NCI-H187 treated with DMSO at 0.1 percent for 48 hours (cell line): ENCODE data around the gene NOC4L.
A peak's percentile ranks its signal among the peaks of the same experiment; 100 is the strongest.
"Not testable (repeated sequence)": the region's sequence is repeated elsewhere in the genome, so short reads cannot be mapped to it uniquely, and the experiment has no call there.

Source experiments
- DNase-seq: peaks from one replicate; lab custom pipeline; 2025; lab: John Stamatoyannopoulos, UW

The NOC4L gene

DNA sequence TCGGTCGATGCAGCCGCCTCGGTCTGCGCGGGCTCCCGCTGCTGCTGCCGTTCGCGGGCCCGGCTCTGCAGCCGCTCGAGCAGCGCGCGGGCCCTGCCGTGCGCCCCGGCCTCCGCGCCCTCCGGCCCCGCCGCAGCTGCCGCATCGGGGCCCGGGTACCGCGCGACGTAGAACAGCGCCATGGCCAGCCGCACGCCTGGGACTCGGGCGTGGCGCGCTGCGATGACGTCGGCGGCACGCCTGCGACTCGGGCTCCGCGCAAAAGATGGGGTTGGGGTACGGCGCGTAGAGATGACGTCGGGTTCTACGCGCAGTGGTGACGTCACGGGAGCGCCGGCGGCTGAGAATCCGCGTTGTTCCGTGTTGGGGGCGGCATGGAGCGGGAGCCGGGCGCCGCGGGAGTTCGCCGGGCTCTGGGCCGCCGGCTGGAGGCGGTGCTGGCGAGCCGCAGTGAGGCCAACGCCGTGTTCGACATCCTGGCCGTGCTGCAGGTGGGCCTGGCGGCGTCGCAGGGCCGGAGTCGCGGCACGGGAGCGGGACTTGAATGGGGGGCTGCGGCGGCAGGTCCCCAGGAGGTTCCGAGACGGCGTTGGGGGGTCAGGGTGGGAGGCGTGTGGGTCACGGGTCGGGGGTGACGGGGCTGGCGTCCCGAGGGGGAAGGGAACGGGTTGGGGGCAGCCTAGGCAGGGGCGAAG is at the start of gene NOC4L, which contains the start of gene DDX51:
TSS of gene NOC4L (plus strand) at position 343 of the 695 bp plus-strand sequence. CDS start at position 375, 32 bp downstream.
TSS of gene DDX51 (minus strand) at position 205 of the 695 bp plus-strand sequence. CDS start at position 182, 23 bp downstream.
- peak; percentile 23 for DNase-seq

DNA sequence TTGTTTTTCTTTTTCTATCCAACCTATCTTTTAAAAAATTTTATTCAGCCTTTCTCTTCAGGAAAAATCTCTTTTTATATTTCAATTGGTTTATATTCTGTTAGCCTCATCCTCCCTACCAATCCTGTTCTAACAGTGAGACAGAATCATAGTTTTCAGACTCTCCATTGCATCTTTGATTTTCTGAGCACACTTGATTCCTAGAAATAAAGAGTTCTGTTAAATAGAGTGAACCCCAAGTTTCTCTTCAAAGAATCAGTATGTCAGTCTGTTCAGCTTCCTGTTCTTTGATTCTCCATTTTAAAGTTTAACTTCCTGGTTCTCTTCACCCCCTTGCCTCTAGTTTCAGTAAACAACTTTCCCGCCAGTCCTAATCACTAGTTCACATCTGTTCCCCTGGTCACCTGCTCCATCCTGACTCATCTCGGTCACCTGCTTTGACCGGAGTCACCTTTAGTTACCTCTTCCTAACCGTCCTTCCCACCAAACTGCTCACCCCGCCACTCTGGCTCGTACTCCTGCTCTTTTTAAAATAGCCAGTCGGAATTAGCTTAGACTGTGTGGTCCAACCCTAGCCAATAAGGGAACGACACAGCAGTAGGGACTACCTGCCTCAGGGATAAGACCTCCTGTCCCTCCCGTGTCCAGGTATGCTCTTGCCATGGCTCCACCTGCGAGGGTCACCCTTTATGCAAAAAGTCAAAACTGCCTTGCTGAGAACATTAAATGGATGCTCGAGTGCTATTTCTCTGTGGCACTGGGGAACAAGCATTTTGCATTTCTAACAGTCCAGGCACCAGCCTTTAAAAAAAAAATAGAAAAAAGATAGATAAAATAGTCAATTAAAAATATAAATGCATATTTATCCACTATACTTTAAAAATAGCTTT is 48.5 kb upstream of the NOC4L start:
- DNase-seq, result no peak

DNA sequence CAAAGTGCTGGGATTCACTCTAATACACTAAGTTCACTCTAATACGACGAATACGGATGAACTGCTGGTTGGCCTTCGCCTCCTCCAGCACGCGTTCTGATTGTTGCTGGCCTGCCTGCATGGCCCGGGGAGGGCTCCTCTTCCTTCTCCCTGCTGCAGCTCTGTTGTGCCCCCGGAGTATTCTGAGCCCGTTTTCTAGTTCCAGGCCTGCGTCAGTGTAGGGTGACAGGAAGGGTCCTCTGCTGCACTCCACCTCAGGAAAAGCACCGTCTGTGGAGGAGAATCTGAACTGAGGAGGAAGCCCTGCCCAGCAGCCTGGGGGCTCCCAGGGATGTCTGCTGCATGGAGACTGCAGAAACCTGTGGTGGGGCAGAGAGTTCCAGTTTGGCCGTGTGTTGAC is 44.5 kb upstream of the NOC4L start:
- no peak for DNase-seq

DNA sequence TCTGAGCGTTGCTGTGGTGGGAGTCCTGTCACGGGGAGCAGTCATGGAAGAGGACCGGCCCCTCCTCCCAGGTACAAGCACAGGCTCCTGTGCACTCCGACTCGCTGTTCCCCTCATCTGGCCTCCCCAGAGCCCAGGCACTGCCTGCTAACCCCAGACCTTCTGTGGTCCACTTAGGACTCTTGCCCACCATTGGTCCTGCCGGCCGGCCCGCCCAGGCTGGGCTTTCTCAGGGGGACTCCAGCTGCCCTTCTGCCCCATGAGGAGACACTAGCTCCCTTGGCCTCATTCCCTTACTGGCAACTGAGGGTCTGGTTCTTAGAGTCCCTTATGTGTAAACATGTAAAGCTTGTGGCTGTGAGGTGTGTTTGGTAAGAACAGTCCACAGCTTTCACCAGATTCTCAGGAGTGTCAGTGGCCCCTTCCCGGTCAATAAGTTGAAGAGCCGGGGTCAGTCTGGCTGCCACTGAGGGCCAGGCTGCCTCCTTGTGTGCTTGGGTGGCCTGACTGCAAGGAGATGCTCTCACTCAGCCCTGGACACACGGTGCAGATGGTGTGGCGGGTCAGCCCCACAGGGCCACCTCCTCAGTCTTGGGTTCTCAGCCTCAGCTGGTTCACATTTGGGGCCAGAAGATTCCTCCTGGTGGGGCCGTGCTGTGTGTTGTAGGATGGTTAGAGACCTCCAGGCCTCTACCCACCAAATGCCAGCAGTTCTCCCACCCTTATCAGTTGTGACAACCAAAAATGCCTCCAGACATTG is 43.8 kb upstream of the NOC4L start:
- DNase-seq, result no peak

DNA sequence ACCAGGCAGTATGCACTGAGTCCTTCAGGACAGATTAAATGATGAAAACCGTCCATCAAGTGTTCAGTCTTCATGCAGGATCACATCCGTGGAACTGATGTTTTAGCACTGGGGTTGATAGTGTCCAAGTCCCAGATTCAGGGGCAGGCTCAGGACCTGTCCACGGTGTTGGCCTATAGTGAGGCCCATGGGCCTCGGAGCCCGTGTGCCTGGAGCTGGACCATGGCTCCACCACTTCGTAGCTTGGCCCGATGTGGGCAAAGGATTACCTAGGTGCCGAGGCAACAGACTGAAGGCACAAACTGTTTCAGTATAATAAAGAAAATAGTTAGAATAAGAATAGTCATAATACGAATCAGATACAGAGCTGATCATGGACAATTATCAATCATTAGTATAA is 42.0 kb upstream of the NOC4L start:
- no peak for DNase-seq

DNA sequence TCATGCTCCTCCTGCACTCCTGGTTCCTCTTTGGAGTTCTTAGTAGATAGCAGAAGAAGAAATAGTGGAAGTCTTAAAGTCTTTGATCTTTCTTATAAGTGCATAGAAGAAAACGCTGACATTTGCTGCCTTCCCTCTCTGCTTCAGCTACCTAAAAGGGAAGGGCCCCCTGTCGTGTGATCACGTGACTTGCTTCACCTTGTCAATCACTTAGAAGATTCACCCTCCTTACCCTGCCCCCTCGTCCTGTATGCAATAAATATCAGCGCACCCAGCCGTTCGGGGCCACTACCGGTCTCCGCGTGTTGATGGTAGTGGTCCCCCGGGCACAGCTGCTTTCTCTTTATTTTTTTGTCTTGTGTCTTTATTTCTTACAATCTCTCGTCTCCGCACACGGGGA is 41.2 kb upstream of the NOC4L start:
- not testable (repeated sequence) for DNase-seq

DNA sequence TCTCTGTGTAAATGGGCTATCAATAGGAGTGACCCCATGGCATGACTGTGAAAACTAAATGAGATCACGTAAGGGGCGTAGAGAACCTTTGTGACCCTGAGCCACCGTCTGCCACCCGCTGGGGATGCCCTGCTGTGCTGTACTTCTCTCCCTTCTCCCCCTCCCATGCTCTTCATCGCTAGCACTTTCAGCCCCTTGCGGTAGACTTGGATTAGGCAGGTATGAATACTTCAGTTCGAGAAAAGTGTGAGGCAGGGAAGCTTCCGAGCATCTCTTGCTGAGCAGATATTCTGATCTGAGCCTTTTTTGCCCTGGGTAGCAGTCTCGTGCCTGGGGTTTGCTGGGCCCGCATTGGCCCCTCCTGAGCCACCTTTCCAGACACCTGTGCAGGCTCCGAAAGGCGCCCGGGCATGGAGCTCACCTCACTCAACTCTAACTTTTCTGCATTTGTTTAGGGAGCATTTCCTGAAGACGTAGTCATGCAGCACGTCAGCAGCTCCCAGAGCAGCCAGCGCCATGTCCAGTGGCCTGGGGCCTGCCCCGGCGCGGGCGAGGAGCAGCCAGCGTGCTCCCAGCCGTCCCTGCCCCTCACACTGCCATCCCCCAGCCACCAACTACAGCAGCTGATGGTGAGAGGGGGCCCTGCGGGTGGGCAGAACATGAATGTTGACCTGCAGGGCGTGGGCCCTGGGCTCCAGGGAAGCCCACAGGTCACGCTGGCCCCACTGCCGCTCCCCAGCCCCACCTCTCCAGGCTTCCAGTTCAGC is 40.5 kb upstream of the NOC4L start:
- DNase-seq, result no peak

DNA sequence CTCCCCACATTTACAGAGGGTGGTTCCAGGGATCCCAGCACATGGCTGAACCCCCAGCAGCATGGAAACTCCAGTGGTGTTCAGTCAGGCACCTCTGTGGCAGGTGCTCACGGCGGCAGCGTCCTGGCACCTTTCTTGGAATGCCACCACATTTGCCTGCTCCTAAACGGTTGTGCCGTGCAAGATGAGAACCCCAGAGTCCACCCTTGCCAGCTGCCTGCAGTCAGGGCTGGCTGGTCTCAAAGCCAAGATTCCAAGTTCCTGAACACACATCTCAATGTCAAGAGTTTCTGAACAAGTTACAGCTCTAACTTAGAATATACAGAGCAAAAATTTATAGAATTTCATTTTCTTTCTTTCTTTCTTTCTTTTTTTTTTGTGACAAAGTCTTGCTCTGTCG is 38.8 kb upstream of the NOC4L start:
- no peak for DNase-seq

DNA sequence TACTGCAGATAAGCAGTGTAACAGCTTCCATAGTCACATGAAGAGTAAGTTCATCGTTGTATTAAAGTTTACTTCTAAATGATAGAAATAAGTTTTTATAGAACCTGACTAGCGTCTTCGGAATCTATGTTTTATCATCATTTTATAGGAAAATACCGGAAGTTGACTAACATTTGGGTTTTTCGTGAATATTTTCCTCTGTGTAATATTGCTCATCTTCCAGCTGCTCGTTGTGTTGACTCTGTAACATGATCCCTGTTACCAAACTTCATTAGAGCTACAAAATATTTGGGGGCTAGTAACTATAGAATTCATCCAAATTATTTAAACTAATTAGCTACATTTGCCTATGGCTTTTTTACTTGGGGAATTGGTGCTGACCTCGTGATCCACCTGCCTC is 37.3 kb upstream of the NOC4L start:
- DNase-seq, result no peak

DNA sequence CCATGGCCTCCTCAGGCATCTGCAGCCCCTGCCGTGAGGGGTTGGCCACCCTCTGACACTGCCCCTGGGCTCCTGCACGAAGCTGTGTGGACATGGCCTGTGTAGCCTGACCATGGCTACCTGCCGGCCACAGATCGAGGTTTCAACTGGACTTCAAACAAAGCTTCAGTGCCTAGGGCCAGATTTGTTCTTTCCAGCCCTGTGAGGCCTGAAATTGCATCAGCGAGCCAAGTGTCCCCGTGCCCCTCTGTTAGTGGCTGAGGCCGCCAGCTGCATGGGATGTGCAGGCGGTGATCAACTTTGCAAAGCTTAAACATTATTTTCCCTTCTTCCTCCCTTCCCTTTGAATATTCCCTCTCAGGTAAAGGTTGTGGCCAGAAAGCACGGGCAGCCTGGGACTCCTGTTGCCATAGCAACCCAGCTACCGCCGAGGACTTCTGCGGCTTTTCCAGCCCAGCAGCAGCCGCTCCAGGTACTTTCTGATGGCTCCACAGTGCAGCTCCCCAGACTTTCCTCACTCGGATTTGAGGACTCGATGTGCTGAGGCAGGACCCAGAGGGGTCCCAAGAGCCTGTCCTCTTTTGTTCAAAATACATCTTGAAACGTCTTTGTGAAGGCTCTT is 35.9 kb upstream of the NOC4L start:
- no peak for DNase-seq

DNA sequence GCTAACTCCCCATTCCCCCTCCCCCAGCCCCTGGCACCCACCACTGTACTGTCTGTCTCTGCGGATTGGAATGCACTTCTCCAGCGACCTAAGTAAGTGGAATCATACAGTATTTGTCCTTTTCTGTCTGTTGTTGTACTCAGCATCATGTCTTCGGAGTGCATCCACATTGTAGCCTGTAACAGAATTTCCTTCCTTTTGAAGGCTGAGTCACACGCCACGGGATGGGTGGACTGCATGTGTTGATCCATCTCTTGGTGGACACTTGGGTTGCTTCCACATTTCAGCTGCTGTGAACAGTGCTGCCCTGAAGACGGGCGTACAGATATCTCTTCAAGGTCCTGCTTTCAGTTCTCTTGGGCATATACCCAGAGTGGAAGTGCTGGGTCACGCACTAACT is 34.5 kb upstream of the NOC4L start:
- DNase-seq, result no peak

DNA sequence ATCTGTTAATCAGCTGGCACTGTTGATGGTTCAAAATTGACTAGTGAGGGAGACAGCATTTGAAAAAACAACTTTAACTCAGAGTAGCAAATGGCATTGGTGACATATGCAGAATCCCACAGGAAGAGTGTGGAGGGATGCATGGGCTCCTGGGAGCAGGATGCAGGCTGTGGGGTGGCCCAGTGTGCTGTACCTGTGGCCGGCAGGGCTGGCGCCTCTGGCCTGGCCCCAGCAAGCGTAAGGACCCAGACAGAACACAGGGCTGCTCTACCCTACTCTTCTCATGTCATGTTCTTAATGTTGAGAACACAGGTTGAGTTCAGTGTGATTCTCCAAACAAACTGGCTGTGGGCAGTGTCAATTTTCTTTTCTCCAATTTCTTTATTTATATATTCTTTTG is 33.6 kb upstream of the NOC4L start:
- no peak for DNase-seq

DNA sequence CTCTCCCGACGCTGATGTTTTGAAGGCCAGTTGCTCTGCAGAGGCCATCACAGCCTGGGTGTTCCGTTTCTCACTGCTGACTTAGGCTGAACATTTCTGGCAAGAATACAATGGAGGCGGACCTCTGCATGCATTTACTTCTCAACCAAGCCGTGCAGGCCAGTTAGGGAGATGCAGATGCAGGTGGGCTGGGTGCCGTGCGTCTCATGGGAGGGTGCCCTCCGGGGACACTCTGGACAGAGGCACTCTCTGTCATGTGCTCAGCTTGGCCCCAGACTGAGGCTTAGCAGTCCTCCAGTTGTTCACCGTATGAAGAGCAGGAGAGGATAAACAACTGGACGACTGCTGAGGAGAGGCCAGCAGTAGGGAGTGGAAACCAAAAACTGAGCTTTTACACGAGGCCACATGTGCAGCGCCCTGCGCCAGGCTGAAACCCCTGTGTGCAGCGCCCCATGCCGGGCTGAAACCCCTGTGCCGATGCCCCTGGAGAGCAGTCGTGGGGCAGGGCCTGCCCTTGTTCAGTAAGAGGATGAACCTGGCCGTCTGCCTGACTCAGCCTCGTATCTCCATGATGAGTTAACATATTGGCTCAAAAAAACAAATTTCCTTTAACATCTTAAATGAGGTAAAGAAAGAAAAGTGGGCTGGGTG is 32.5 kb upstream of the NOC4L start:
- no peak for DNase-seq

DNA sequence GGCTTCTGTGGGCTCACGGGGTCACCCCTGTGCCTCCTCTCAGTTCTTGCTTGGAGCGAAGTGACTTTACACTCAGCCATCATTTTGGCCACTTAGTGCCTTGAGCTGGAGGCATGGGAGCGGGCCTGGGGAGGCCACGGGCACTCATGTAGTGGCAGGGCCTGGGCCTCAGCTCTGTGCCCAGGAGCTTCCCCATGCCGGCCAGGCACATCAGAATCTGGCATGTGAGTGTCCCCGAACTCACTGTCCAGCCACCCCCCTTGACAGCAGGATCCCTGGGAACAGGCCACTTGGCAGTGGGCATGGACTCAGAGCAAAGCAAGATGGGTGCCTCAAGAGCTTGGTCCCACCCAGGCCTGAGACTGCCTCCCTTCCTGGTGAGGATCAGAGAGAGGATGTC is 29.6 kb upstream of the NOC4L start:
- no peak for DNase-seq

DNA sequence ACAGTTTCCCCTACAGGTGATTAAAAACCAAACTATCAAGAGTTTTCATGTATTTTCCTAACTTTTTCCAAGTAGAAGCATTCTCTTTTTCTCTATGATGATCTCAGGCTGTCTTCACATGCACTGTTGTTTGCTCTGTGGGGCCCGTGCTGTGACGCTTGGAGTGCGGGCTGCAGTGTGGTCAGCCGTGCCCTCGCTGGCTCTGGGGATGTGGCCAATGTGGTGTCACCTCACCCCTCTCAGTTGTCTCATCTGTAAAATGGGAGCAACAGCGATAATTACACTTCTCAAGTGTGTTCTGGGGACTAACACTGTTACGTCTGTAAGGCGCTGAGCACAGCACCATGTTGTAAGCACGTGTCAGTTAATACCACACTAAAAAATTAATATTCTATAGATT is 28.8 kb upstream of the NOC4L start:
- no peak for DNase-seq

DNA sequence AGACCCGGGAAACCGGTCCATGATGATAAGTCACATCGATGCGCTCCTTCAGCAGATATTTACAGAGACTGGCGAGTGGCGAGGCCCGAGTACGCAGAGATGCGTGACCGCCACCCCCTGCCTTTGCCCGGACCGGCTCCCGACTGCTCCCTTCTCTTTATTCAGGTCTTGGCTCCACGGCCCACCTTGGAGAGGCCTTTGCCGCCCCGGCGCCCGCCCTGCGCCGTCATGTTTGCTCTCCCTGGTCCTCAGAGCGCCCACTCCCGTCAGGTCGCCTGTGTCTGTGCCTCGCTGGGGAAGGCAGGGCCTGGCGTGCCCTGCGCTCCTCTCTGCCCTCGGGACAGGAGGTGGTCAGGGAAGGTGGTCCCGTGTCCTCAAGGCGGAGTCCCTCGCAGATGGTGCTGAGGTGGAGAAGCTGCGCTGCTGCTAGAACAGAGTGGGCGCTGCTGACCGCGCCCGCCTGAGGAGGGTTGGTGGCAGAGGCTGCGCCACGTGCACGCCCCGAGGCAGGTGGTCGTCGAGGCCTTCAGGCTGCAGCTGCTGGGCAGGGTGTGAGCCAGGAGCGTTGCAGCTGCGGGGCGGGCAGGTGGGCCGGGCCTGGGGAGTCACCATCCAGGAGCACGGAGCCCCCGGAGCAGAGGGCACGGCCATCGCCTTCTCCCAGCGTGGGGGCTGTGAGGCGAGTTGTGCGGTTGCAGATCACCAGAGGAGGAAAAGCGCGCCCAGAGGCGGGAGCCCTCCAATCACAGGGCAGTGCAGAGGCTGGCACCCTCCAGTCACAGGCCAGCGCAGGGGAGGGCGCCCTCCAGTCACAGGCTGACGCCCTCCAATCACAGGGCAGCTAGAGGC is 27.3 kb upstream of the NOC4L start:
- DNase-seq, result no peak

DNA sequence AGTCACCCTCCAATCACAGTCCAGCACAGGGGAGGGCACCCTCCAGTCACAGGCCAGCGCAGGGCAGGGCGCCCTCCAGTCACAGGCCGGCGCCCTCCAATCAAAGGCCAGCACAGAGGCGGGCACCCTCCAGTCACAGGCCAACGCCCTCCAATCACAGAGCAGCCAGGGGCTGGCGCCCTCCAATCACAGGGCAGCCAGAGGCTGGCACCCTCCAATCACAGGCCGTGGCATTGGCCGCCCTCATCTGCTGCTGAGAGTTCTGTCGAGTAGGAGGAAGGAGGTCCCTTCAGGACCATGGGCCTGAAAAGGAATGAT is 26.7 kb upstream of the NOC4L start:
- no peak for DNase-seq

DNA sequence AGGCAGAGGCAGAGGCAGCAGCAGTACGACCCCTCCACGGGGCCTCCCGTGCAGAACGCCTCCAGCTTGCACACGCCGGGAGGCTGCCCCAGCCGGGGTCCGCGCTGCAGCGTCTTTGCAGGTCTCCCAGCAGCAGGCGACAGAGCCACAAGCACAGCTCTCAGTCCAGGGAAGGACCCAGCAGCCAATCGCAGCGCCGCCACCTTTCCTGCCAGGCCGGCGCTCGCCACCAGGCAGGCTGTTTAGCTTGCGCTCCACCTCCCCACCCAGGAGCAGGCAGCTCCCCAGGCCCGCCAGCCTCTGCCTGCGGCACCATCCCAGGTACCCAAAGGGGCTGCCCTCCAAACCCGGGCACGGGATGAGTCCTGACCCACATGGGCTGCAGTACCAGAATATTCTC is 25.4 kb upstream of the NOC4L start:
- DNase-seq, result no peak

DNA sequence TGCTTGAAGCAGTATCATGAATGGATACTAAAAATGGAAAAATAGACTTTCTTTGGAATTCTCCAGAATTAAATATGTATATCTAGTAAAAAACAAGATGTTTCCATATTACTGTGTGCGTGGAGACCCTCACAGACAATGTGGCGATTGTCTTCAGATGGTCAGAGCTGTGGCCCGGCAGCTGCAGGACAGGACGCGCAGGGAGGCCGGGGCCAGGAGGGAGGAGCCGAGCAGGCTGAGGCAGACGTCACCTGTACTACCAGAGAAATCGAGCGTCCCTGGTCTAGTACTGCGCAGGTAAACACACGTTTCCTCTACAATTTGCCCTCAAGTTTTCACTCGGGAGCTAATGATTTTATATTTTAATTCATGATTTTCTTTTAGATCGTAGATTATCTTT is 23.0 kb upstream of the NOC4L start:
- DNase-seq, result no peak
